CD1c-positive myeloid dendritic cell (primary cell): Measurements from ENCODE around the gene GRM5.
"Not testable (repeated sequence)": the region's sequence is repeated elsewhere in the genome, so short reads cannot be mapped to it uniquely, and the experiment has no call there.

ENCODE experiments used
- DNase-seq: peaks from one replicate; pipeline ENCODE4 v3.0.0-alpha.2; 2016; ENCODE audit errors: extremely low spot score

The GRM5 gene

GRCh38 chr11:88835709-88836108, 230.1 kb downstream of the GRM5 start:
- DNase-seq, result not testable (repeated sequence)

GRCh38 chr11:88831303-88831890, 234.4 kb downstream of the GRM5 start:
- no peak for DNase-seq

GRCh38 chr11:88827018-88827676, 238.6 kb downstream of the GRM5 start:
- no peak for DNase-seq

- no peak for DNase-seq
Observed at GRCh38 chr11:88819616-88820015, 246.2 kb downstream of the GRM5 start.

- no peak for DNase-seq
Observed at GRCh38 chr11:88818978-88819377, 246.8 kb downstream of the GRM5 start.

GRCh38 chr11:88815505-88815904, 250.3 kb downstream of the GRM5 start:
- DNase-seq, result no peak

- DNase-seq, result no peak
Observed at GRCh38 chr11:88814076-88814475, 251.7 kb downstream of the GRM5 start.

GRCh38 chr11:88813233-88813915, 252.4 kb downstream of the GRM5 start:
- no peak for DNase-seq

GRCh38 chr11:88810420-88811097, 255.2 kb downstream of the GRM5 start:
- DNase-seq, result no peak

GRCh38 chr11:88809126-88809525, 256.7 kb downstream of the GRM5 start:
- DNase-seq, result no peak

- no peak for DNase-seq
Observed at GRCh38 chr11:88807349-88807748, 258.4 kb downstream of the GRM5 start.

- DNase-seq, result no peak
Observed at GRCh38 chr11:88806410-88806809, 259.4 kb downstream of the GRM5 start.

GRCh38 chr11:88801484-88802123, 264.2 kb downstream of the GRM5 start:
- DNase-seq, result no peak

GRCh38 chr11:88799771-88800500, 265.8 kb downstream of the GRM5 start:
- DNase-seq, result no peak

- no peak for DNase-seq
Observed at GRCh38 chr11:88790182-88790581, 275.6 kb downstream of the GRM5 start.

GRCh38 chr11:88779577-88779976, 286.2 kb downstream of the GRM5 start:
- DNase-seq, result no peak

GRCh38 chr11:88770475-88771079, 295.2 kb downstream of the GRM5 start:
- DNase-seq, result no peak

GRCh38 chr11:88744140-88744539, 321.6 kb downstream of the GRM5 start:
- no peak for DNase-seq

GRCh38 chr11:88739524-88739923, 326.3 kb downstream of the GRM5 start:
- DNase-seq, result no peak

- DNase-seq, result no peak
Observed at GRCh38 chr11:88709567-88709966, 356.2 kb downstream of the GRM5 start.

- DNase-seq, result no peak
Observed at GRCh38 chr11:88704485-88704884, 361.3 kb downstream of the GRM5 start.
